ENCODE measurements around the gene DNER.

Gene DNER

GRCh38 chr2:229426464-229426863 lies 287.9 kb downstream of the DNER start:
- TF ChIP-seq CTCF (IDR thresholded peaks at IDR 0.05; ENCODE audit: control insufficient read depth, extremely low read depth, insufficient read depth) = no peak
- DNase-seq (ENCODE audit: low read depth) = no peak
- no peak overlapping the region for H3K4me3 ChIP-seq (ENCODE audit: low read depth, low read length)

- TF ChIP-seq CTCF (IDR thresholded peaks at IDR 0.05; ENCODE audit: control insufficient read depth, extremely low read depth, insufficient read depth) = no peak
- no peak for DNase-seq (ENCODE audit: low read depth)
- H3K4me3 ChIP-seq (ENCODE audit: low read depth, low read length) = no peak overlapping the region
Measured at GRCh38 chr2:229425598-229425997, 288.8 kb downstream of the DNER start.

GRCh38 chr2:229422063-229422462 lies 292.3 kb downstream of the DNER start:
- TF ChIP-seq CTCF (IDR thresholded peaks at IDR 0.05; ENCODE audit: control insufficient read depth, extremely low read depth, insufficient read depth) = no peak
- no peak overlapping the region for H3K4me3 ChIP-seq (ENCODE audit: low read depth, low read length)
- no peak for DNase-seq (ENCODE audit: low read depth)

- no peak for TF ChIP-seq CTCF (IDR thresholded peaks at IDR 0.05; ENCODE audit: control insufficient read depth, extremely low read depth, insufficient read depth)
- no peak overlapping the region for H3K4me3 ChIP-seq (ENCODE audit: low read depth, low read length)
- DNase-seq (ENCODE audit: low read depth) = no peak
Measured at GRCh38 chr2:229419158-229419557, 295.2 kb downstream of the DNER start.

- DNase-seq (ENCODE audit: low read depth) = no peak
- no peak overlapping the region for H3K4me3 ChIP-seq (ENCODE audit: low read depth, low read length)
- TF ChIP-seq CTCF (IDR thresholded peaks at IDR 0.05; ENCODE audit: control insufficient read depth, extremely low read depth, insufficient read depth) = no peak
Measured at GRCh38 chr2:229417916-229418315, 296.4 kb downstream of the DNER start.

- DNase-seq (ENCODE audit: low read depth) = no peak
- no peak for TF ChIP-seq CTCF (IDR thresholded peaks at IDR 0.05; ENCODE audit: control insufficient read depth, extremely low read depth, insufficient read depth)
- H3K4me3 ChIP-seq (ENCODE audit: low read depth, low read length) = no peak overlapping the region
Measured at GRCh38 chr2:229417176-229417575, 297.2 kb downstream of the DNER start.

- no peak for TF ChIP-seq CTCF (IDR thresholded peaks at IDR 0.05; ENCODE audit: control insufficient read depth, extremely low read depth, insufficient read depth)
- no peak for DNase-seq (ENCODE audit: low read depth)
- H3K4me3 ChIP-seq (ENCODE audit: low read depth, low read length) = no peak overlapping the region
Measured at GRCh38 chr2:229416116-229416694, 298.1 kb downstream of the DNER start.

Measured in LNCaP clone FGC (cell line).